HG03159 (cell line): ENCODE results near the gene ZNF491.
A peak's percentile ranks its signal among the peaks of the same experiment; 100 is the strongest.
"Not testable (repeated sequence)": the region's sequence is repeated elsewhere in the genome, so short reads cannot be mapped to it uniquely, and the experiment has no call there.

Source experiments
- ATAC-seq: cut with Tn5 transposase; IDR thresholded peaks from one replicate; pipeline ENCODE4 v1.9.1; 2021; ENCODE audit warnings: mild to moderate bottlenecking, moderate library complexity; ENCODE audit not compliant: unreplicated experiment

The ZNF491 gene

GRCh38 chr19:11798391-11799330, at the start of gene ZNF491:
TSS of gene ZNF491 (plus strand) at chr19:11798523. CDS start at chr19:11805954, 7,431 bp downstream.
- ATAC-seq, result peak; percentile 94

DNA sequence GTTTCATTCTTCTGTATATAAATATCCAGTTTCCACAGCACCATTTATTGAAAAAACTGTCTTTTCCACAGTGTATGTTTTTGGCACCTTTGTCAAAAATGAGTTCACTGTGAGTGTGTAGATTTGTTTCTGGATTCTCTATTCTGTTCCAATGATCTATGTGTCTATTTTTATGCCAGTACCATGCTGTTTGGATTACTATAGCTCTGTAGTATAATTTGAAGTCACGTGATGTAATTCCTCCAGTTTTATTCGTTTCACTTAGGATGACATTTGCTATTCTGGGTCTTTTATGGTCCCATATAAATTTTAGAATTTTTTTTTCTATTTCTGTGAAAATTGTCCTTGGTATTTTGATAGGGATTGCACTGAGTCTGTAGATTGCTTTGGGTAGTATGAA, 48.6 kb upstream of the ZNF491 start:
- ATAC-seq, result no peak

DNA sequence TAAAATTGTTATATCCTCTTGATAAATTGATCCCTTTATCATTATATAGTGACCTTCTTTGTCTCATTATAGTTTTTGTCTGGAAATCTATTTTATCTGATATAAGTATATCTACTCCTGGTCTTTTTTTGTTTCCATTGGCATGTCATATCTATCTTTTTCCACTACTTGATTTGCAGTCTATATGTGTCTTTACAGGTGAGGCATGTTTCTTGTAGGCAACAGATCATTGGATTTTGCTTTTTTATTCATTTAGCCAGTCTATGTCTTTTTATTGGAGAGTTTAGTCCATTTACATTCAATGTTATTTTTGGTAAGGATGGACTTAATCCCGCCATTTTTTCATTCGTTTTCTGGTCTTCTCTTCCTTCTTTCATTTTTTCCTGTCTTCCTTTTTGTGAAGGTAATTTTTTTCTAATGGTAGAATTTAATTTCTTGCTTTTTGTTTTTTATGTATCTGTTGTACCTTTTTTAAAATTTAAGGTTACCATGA, 46.0 kb upstream of the ZNF491 start:
- ATAC-seq, result no peak

GRCh38 chr19:11754663-11755062, 43.7 kb upstream of the ZNF491 start:
- no peak for ATAC-seq

- ATAC-seq, result no peak
Measured at GRCh38 chr19:11756965-11757364, 41.4 kb upstream of the ZNF491 start.

DNA sequence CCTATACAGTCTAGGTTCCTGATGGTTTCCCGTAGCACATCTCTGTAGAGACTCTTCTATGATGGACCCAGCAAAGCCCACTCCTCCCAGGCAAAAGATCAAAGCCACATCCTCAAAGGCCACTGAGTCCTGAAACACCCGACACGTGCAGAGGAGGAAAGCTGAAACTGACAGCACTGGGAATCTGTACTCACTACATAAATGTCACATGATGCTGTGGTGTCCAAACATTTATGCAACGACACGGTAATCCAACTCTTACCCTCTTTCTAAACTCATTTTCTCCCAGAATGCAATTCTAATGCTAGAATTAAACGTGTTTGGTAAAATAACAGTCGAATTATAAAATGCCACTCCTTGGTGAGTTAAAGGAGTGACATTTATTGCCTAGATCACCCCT, 38.5 kb upstream of the ZNF491 start:
- no peak for ATAC-seq

DNA sequence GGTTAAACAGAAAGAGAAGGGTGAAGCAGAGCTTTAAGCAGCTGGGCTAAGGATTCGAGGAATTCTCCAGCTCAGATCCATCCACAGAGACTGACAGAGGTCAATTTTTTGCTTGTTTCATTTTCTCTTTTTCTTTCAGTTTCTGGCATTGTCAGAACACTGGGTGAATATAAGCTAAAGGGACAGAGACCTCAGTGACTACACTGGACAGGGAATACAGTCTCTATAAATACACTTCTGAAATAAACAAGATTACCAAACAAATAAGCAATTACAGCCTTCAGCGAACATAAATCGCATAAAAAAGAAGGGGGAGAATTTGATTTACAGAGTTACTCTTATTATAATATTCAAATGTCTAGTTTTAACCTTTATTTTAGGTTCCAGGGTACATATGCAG, 35.2 kb upstream of the ZNF491 start:
- ATAC-seq, result no peak

- no peak for ATAC-seq
Measured at GRCh38 chr19:11763611-11764010, 34.7 kb upstream of the ZNF491 start.

- ATAC-seq, result peak; percentile 93
Measured at GRCh38 chr19:11766597-11767591, 31.4 kb upstream of the ZNF491 start, which contains the start of gene ZNF441. TSS of gene ZNF441 (plus strand) at chr19:11767000. CDS start at chr19:11767194, 194 bp downstream.

- peak; percentile 29 for ATAC-seq
Measured at GRCh38 chr19:11767633-11768133, 30.6 kb upstream of the ZNF491 start.

- no peak for ATAC-seq
Measured at GRCh38 chr19:11769995-11770394, 28.3 kb upstream of the ZNF491 start.

DNA sequence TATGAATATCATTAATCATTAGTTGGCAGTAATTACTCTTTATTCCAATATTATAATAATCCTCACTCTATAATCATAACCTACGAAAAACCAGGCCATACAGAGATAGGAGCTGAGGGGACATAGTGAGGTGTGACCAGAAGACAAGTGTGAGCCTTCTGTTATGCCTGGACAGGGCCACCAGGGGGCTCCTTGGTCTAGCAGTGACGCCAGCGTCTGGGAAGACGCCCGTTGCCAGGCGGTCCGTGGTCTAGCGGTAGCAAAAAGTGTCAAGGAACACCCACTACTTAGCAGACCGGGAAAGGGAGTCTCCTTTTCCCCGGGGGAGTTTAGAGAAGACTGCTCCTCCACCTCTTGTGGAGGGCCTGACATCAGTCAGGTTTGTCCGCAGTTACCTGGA, 26.8 kb upstream of the ZNF491 start:
- ATAC-seq, result not testable (repeated sequence)

- not testable (repeated sequence) for ATAC-seq
Measured at GRCh38 chr19:11776669-11777068, 21.7 kb upstream of the ZNF491 start.

DNA sequence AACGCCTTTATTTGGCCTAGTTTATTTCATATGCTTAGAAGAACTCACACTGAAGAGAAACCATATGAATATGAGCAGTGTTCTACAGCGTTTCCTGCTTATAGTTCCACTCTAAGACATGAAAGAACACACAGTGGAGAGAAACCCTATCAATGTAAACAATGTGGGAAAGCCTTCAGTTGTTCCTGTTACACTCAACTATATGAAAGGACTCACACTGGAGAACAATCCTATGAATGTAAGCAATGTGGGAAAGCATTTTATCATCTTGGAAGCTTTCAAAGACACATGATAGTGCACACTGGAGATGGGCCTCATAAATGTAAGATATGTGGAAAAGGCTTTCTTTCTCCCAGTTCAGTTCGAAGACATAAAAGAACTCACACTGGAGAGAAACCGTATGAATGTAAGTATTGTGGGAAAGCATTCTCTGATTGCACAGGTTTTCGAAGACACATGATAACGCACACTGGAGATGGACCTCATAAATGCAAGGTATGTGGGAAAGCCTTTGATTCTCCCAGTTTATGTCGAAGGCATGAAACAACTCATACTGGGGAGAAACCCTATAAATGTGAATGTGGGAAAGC, 17.8 kb upstream of the ZNF491 start:
- ATAC-seq, result no peak

GRCh38 chr19:11781295-11782057, 16.8 kb upstream of the ZNF491 start:
- ATAC-seq, result no peak

- no peak for ATAC-seq
Measured at GRCh38 chr19:11783767-11784166, 14.6 kb upstream of the ZNF491 start.

DNA sequence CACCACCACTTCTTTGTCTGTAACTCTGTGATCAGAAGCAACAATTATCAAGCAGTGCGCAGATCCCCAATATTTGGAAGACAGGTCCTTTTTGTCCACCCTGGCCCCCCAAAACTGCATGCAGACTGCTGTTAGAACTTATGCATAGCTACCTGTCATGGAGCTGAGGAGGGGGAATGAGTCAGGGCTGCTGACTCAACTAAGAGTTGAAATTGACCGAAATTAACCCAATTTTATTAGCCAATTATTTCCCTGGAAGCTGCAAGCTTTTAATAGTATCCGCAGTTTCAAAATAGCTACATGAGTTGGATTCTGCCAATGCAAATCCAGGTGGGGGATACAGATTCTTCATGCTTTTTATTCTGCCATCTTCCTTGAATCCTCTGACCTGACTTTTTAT, 14.0 kb upstream of the ZNF491 start:
- ATAC-seq, result no peak

DNA sequence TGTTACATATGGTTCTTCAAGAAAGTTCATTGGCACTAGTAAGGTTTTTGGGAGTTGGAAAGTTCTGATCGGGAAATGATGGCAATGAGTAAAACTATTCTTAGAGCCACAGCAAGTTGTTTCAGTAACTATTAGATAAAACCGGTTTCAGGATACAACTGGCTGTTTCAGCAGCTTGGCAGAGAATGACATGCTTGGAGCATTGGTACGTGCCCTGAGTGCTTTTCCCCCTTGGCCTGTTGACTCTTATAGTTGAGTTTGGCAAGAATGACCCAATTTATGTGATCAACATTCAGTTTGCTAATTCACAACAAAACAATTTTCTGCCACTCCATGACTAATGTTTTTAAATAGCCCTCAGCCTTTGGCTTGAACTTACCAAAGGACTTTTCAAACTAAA, 10.8 kb upstream of the ZNF491 start:
- ATAC-seq, result no peak

GRCh38 chr19:11792942-11793341, 5.4 kb upstream of the ZNF491 start:
- no peak for ATAC-seq

- ATAC-seq, result peak; percentile 55
Measured at GRCh38 chr19:11797491-11797890, 832 bp upstream of the ZNF491 start.
